Measurements from ENCODE around the gene LAMB1. TPM values are rescaled to one million over a fixed set of nuclear protein-coding genes. Genes with fewer than 3 reads are reported as not detected.

Gene LAMB1
- total RNA-seq, 5 donors from 2014 or later (not counting 1 experiment from before 2014, with no cell fraction given) = 0.56 to 1.4 (median 1.0) TPM; not detected in 2

GRCh38 chr7:107937531-107937930 lies 65.4 kb downstream of the LAMB1 start:
- H3K27me3 Mint-ChIP-seq = no peaks in the 10 kb centered on the region
- DNase-seq (no peak), ATAC-seq (replicated peaks in 1 of 4) (no peak)
- H3K9me3 Mint-ChIP-seq = no peaks in the 10 kb centered on the region
- H3K36me3 ChIP-seq (ENCODE audit: control insufficient read depth in 2 of 2, extremely low read depth in 1 of 2, insufficient read depth in 1 of 2, low read length in 1 of 2) = peaks cover 3 to 8% of the 10 kb centered on the region in 2 donors
- H3K27me3 ChIP-seq (replicated peaks in 1 of 2; ENCODE audit: control insufficient read depth in 2 of 2, extremely low read depth in 1 of 2, insufficient read depth in 2 of 2, low read length in 1 of 2) = no peaks in the 10 kb centered on the region
- WGBS (ENCODE audit: insufficient coverage) = no CpG with 5 or more reads among the region's 1 CpG
- no peak overlapping the region for H3K27ac Mint-ChIP-seq
- H3K4me1 ChIP-seq (ENCODE audit: control insufficient read depth in 1 of 2, extremely low read depth in 1 of 2, insufficient read depth in 2 of 2, low read length in 2 of 2) = peaks cover 0 to 2% of the 10 kb centered on the region in 2 experiments
- H3K4me1 Mint-ChIP-seq = peaks cover 10 to 13% (median 11%) of the 10 kb centered on the region in 3 donors
- no peak overlapping the region for H3K4me3 Mint-ChIP-seq
- no peak overlapping the region for H3K27ac ChIP-seq (ENCODE audit: low read length)
- peaks cover 21% of the 10 kb centered on the region for H3K36me3 Mint-ChIP-seq
- H3K4me3 ChIP-seq (ENCODE audit: control insufficient read depth in 1 of 2, extremely low read depth in 1 of 2, low read length in 1 of 2) = no peak overlapping the region
- CTCF ChIA-PET = no interaction called here
- H3K9me3 ChIP-seq = no peaks in the 10 kb centered on the region
- POLR2A ChIA-PET = interaction anchor here (0.5 to 0.6 kb wide), 3 partner anchors 16 to 144 kb away, joined by 3 read pairs; no protein-coding TSS in a partner anchor

- Histone ChIP-seq H3K36me3 (ENCODE audit: control insufficient read depth in 2 of 2, extremely low read depth in 1 of 2, insufficient read depth in 1 of 2, low read length in 1 of 2) (peaks cover 8 to 9% of the 10 kb centered on the region in 2 donors), H3K27me3 (replicated peaks in 1 of 2; ENCODE audit: control insufficient read depth in 2 of 2, extremely low read depth in 1 of 2, insufficient read depth in 2 of 2, low read length in 1 of 2) (no peaks in the 10 kb centered on the region), H3K4me1 (ENCODE audit: control insufficient read depth in 1 of 2, extremely low read depth in 1 of 2, insufficient read depth in 2 of 2, low read length in 2 of 2) (peaks cover 0 to 2% of the 10 kb centered on the region in 2 experiments), H3K4me3 (ENCODE audit: control insufficient read depth in 1 of 2, extremely low read depth in 1 of 2, low read length in 1 of 2) (no peak overlapping the region), H3K9me3 (no peaks in the 10 kb centered on the region), H3K27ac (ENCODE audit: low read length) (no peak overlapping the region)
- ATAC-seq (replicated peaks in 1 of 4) (no peak), DNase-seq (no peak)
- POLR2A ChIA-PET = no interaction called here
- Mint-ChIP-seq H3K27ac (no peak overlapping the region), H3K4me1 (peaks cover 11 to 17% (median 13%) of the 10 kb centered on the region in 3 donors), H3K9me3 (no peaks in the 10 kb centered on the region), H3K27me3 (no peaks in the 10 kb centered on the region), H3K36me3 (peaks cover 19% of the 10 kb centered on the region), H3K4me3 (no peak overlapping the region)
- WGBS (ENCODE audit: insufficient coverage) = no CpG with 5 or more reads among the region's 2 CpGs
- CTCF ChIA-PET = no interaction called here
Observed at GRCh38 chr7:107936312-107936711, 66.6 kb downstream of the LAMB1 start.

DNA sequence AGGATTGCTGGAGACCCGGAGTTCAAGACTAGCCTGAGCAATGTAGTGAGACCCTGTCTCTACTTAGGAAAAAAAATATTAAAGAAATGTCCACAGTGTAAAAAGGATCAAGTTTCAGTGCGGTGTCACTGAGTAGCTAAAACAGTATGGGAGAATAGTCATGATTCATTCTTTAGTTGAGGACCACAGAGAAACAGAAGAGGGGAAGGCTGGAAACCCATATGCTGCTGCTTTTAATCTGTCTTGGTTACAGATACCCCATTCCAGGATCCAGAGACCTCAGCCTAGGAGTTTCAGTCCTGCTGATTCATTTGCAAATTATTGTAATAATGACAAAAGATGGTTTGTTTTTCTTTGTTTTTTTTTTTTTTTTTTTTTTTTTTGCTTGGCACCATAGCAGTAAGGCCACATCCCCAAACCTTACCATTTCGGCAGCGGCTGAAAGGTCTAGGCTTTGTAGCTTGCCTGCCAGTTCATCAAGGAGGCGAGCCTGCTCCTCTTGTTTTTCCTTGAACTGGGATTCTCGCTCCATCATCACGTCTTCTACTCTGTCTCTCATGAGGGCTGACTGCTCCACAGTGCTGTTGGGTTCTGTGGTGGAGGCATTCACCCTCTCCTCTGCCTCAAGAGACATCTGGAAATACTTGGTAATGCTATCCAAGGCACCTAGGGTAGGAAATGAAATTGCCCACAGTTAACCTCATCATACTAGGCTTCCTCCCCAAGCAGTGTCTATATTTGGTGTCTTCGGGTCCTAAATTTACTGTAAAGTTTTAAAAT lies 67.8 kb downstream of the LAMB1 start:
- no peaks in the 10 kb centered on the region for H3K27me3 Mint-ChIP-seq
- 0% methylated on average over 1 of the region's 8 CpGs for WGBS (ENCODE audit: insufficient coverage)

DNA sequence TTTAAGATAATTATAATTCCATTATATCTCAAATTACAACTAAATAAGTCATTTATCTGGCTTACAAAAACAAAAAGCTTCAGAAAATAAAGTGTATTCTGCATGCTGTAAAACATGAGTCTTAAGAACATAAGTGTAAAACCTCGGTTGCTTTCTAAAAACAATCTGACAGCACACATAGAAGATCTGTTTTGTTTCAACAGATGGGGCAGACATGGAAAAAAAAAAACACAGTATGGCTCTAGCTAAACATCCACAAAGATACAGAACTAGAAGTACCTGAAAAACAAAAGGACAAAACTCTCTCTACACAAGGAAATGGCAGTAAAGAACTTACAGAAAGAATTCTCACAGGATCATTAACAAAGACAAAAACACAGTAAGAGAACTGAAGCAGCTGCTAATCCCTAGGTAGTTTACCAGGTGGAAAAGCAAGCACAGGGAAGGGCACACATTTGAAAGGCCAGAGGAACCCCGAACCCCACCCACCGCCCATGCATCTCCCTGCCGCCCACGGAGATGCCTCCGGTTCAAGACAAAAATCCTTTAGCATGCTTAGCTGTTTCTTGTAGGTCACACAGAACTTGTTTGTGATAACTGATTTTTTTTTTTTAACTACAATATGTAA lies 69.5 kb downstream of the LAMB1 start:
- POLR2A ChIA-PET = interaction anchor here in 1 of 2 donors (0.5 to 0.6 kb wide), 2 partner anchors 554 to 607 kb away, joined by 4 to 7 read pairs; no protein-coding TSS in a partner anchor
- H3K27me3 Mint-ChIP-seq = no peaks in the 10 kb centered on the region
- peak overlapping the region; percentile 33 to 70 for H3K27ac Mint-ChIP-seq
- CTCF ChIA-PET = interaction anchor here in 1 of 2 donors (0.6 kb wide), 1 partner anchor 53 kb away, joined by 4 read pairs; no protein-coding TSS in a partner anchor
- peaks cover 0 to 5% of the 10 kb centered on the region in 2 donors for H3K36me3 ChIP-seq (ENCODE audit: control insufficient read depth in 2 of 2, extremely low read depth in 1 of 2, insufficient read depth in 1 of 2, low read length in 1 of 2)
- 60% methylated on average over 2 of the region's 6 CpGs for WGBS (ENCODE audit: insufficient coverage)
- H3K4me3 ChIP-seq (ENCODE audit: control insufficient read depth in 1 of 2, extremely low read depth in 1 of 2, low read length in 1 of 2) = no peak overlapping the region
- H3K4me3 Mint-ChIP-seq = no peak overlapping the region
- peaks cover 11 to 17% (median 13%) of the 10 kb centered on the region in 3 donors for H3K4me1 Mint-ChIP-seq
- no peak for ATAC-seq (replicated peaks in 1 of 4)
- no peaks in the 10 kb centered on the region for H3K27me3 ChIP-seq (replicated peaks in 1 of 2; ENCODE audit: control insufficient read depth in 2 of 2, extremely low read depth in 1 of 2, insufficient read depth in 2 of 2, low read length in 1 of 2)
- H3K36me3 Mint-ChIP-seq = peaks cover 16% of the 10 kb centered on the region
- no peak overlapping the region for H3K27ac ChIP-seq (ENCODE audit: low read length)
- H3K9me3 ChIP-seq = no peaks in the 10 kb centered on the region
- H3K9me3 Mint-ChIP-seq = no peaks in the 10 kb centered on the region
- DNase-seq = no peak
- H3K4me1 ChIP-seq (ENCODE audit: control insufficient read depth in 1 of 2, extremely low read depth in 1 of 2, insufficient read depth in 2 of 2, low read length in 2 of 2) = peaks cover 0 to 2% of the 10 kb centered on the region in 2 experiments

More for the DNA sequence above, 67.8 kb downstream of the LAMB1 start:
- peaks cover 11 to 17% (median 13%) of the 10 kb centered on the region in 3 donors for H3K4me1 Mint-ChIP-seq
- H3K27ac ChIP-seq (ENCODE audit: low read length) = no peak overlapping the region
- H3K27me3 ChIP-seq (replicated peaks in 1 of 2; ENCODE audit: control insufficient read depth in 2 of 2, extremely low read depth in 1 of 2, insufficient read depth in 2 of 2, low read length in 1 of 2) = no peaks in the 10 kb centered on the region
- H3K27ac Mint-ChIP-seq = no peak overlapping the region
- POLR2A ChIA-PET = no interaction called here
- CTCF ChIA-PET = no interaction called here
- DNase-seq (no peak), ATAC-seq (replicated peaks in 1 of 4) (no peak)
- H3K4me1 ChIP-seq (ENCODE audit: control insufficient read depth in 1 of 2, extremely low read depth in 1 of 2, insufficient read depth in 2 of 2, low read length in 2 of 2) = peaks cover 0 to 2% of the 10 kb centered on the region in 2 experiments
- peaks cover 4 to 9% of the 10 kb centered on the region in 2 donors for H3K36me3 ChIP-seq (ENCODE audit: control insufficient read depth in 2 of 2, extremely low read depth in 1 of 2, insufficient read depth in 1 of 2, low read length in 1 of 2)
- no peak overlapping the region for H3K4me3 Mint-ChIP-seq
- H3K9me3 Mint-ChIP-seq = no peaks in the 10 kb centered on the region
- no peaks in the 10 kb centered on the region for H3K9me3 ChIP-seq
- H3K36me3 Mint-ChIP-seq = peaks cover 13% of the 10 kb centered on the region
- no peak overlapping the region for H3K4me3 ChIP-seq (ENCODE audit: control insufficient read depth in 1 of 2, extremely low read depth in 1 of 2, low read length in 1 of 2)

DNA sequence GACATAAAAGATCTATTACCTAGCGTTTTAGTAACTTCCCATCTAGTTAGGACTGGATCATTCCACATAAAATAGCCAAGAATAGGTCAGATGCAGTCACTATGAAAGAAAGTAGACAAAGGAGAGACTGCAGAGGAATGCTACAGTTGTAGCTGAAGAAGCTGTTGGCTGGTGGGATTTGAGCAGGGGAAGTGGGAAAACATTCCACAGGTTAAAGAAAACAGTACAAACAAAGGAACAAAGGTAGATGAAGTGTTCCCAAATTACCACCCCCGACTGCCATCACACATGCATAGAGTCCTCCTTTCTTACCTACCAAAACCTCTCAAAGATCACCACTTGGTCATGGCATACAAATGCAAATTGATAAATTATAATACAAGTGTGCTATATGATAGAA lies 70.2 kb downstream of the LAMB1 start:
- POLR2A ChIA-PET = interaction anchor here in 1 of 2 donors (0.5 to 0.6 kb wide), 2 partner anchors 49 to 553 kb away, joined by 4 to 7 read pairs; no protein-coding TSS in a partner anchor
- H3K27ac Mint-ChIP-seq = no peak overlapping the region
- no peaks in the 10 kb centered on the region for H3K9me3 ChIP-seq
- H3K27me3 Mint-ChIP-seq = no peaks in the 10 kb centered on the region
- H3K9me3 Mint-ChIP-seq = no peaks in the 10 kb centered on the region
- no peak overlapping the region for H3K27ac ChIP-seq (ENCODE audit: low read length)
- H3K4me3 Mint-ChIP-seq = no peak overlapping the region
- CTCF ChIA-PET = no interaction called here
- DNase-seq (no peak), ATAC-seq (replicated peaks in 1 of 4) (no peak)
- H3K36me3 Mint-ChIP-seq = peaks cover 16% of the 10 kb centered on the region
- no peak overlapping the region for H3K4me3 ChIP-seq (ENCODE audit: control insufficient read depth in 1 of 2, extremely low read depth in 1 of 2, low read length in 1 of 2)
- no peaks in the 10 kb centered on the region for H3K27me3 ChIP-seq (replicated peaks in 1 of 2; ENCODE audit: control insufficient read depth in 2 of 2, extremely low read depth in 1 of 2, insufficient read depth in 2 of 2, low read length in 1 of 2)
- peaks cover 11 to 17% (median 13%) of the 10 kb centered on the region in 3 donors for H3K4me1 Mint-ChIP-seq
- no CpG with 5 or more reads among the region's 2 CpGs for WGBS (ENCODE audit: insufficient coverage)
- H3K36me3 ChIP-seq (ENCODE audit: control insufficient read depth in 2 of 2, extremely low read depth in 1 of 2, insufficient read depth in 1 of 2, low read length in 1 of 2) = peaks cover 0 to 5% of the 10 kb centered on the region in 2 donors
- peaks cover 0 to 2% of the 10 kb centered on the region in 2 experiments for H3K4me1 ChIP-seq (ENCODE audit: control insufficient read depth in 1 of 2, extremely low read depth in 1 of 2, insufficient read depth in 2 of 2, low read length in 2 of 2)

DNA sequence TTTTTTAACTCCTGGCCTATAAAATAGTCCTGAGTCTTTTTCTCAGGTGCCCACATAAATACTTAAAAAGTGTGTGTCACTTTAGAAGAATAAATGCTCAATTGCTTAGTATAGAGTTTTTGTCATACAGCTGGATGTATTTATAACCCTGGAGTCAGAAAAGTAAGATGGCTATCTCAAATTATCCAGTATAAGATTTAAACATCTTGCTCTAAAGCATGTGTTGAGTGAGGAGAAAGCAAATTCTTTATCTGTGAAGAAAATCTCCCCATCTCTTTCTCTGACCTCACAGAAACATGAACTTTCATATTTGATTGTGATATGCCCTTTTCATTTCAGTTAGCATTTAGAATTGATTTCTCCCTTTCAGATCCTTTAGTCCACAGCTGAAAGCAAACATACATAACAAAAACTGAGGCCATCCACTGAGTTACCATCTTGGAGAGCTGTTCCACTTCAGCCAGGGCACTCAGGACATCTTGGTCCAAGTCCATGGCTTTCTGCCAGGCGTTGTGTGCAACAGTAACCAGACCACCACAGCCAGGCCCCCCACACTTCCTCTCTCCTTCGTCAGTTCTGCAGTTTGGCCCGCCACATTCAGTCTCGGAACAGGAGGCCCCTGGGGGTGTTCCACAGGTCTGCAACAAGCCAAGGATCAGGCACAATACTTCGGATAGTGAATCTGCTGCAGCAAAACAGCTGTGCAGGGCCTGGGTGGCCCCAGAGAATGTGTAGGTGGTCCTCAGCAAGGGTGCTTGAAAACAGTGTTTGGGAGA lies 71.0 kb downstream of the LAMB1 start:
- ChIA-PET POLR2A (no interaction called here), CTCF (no interaction called here)

More for the DNA sequence above, 71.0 kb downstream of the LAMB1 start:
- Histone ChIP-seq H3K4me3 (ENCODE audit: control insufficient read depth in 1 of 2, extremely low read depth in 1 of 2, low read length in 1 of 2) (no peak overlapping the region), H3K27me3 (replicated peaks in 1 of 2; ENCODE audit: control insufficient read depth in 2 of 2, extremely low read depth in 1 of 2, insufficient read depth in 2 of 2, low read length in 1 of 2) (no peaks in the 10 kb centered on the region), H3K27ac (ENCODE audit: low read length) (no peak overlapping the region), H3K36me3 (ENCODE audit: control insufficient read depth in 2 of 2, extremely low read depth in 1 of 2, insufficient read depth in 1 of 2, low read length in 1 of 2) (peaks cover 0 to 5% of the 10 kb centered on the region in 2 donors), H3K9me3 (no peaks in the 10 kb centered on the region), H3K4me1 (ENCODE audit: control insufficient read depth in 1 of 2, extremely low read depth in 1 of 2, insufficient read depth in 2 of 2, low read length in 2 of 2) (peaks cover 0 to 2% of the 10 kb centered on the region in 2 experiments)
- DNase-seq (no peak), ATAC-seq (replicated peaks in 1 of 4) (no peak)
- H3K4me1 Mint-ChIP-seq = peaks cover 11 to 17% (median 13%) of the 10 kb centered on the region in 3 donors
- no peak overlapping the region for H3K4me3 Mint-ChIP-seq
- H3K9me3 Mint-ChIP-seq = no peaks in the 10 kb centered on the region
- peaks cover 20% of the 10 kb centered on the region for H3K36me3 Mint-ChIP-seq
- 78% methylated on average over 1 of the region's 5 CpGs for WGBS (ENCODE audit: insufficient coverage)
- no peak overlapping the region for H3K27ac Mint-ChIP-seq
- no peaks in the 10 kb centered on the region for H3K27me3 Mint-ChIP-seq

Data from T-cell (primary cell).